GM18951 (cell line): ENCODE results near the gene SLC3A2.
"Not testable (repeated sequence)": the region's sequence is repeated elsewhere in the genome, so short reads cannot be mapped to it uniquely, and the experiment has no call there.

ENCODE experiments used
- POLR2A ChIP-seq: IDR thresholded peaks from 4 replicates; pipeline ENCODE4 v1.6.1; 2011; ENCODE audit warnings: mild to moderate bottlenecking; ENCODE audit not compliant: insufficient read length, insufficient read depth; ENCODE audit errors: extremely low read depth
- in situ Hi-C: fragments of 300-500 bp; cut with MboI; formaldehyde crosslinking; loops from one replicate; pipeline ENCODE4 v1.12.0; 2022; ENCODE audit warnings: low sequenced_read_pairs, mixed read lengths, inconsistent platforms; ENCODE audit not compliant: unreplicated experiment

Gene SLC3A2

GRCh38 chr11:62926680-62927455 lies 46.2 kb downstream of the SLC3A2 start:
- no peak for TF ChIP-seq POLR2A
- in situ Hi-C loops = no loop called here

- in situ Hi-C loops = no loop called here
- no peak for TF ChIP-seq POLR2A
Measured at GRCh38 chr11:62928011-62928410, 47.3 kb downstream of the SLC3A2 start.

- TF ChIP-seq POLR2A = no peak
- in situ Hi-C loops = no loop called here
Measured at GRCh38 chr11:62930157-62930556, 49.5 kb downstream of the SLC3A2 start.

GRCh38 chr11:62930666-62931065 lies 50.0 kb downstream of the SLC3A2 start:
- TF ChIP-seq POLR2A = no peak
- in situ Hi-C loops = no loop called here

GRCh38 chr11:62931499-62932278 lies 51.0 kb downstream of the SLC3A2 start:
- no peak for TF ChIP-seq POLR2A
- in situ Hi-C loops = no loop called here

GRCh38 chr11:62933285-62933684 lies 52.6 kb downstream of the SLC3A2 start:
- in situ Hi-C loops = no loop called here
- TF ChIP-seq POLR2A = no peak

- in situ Hi-C loops = no loop called here
- TF ChIP-seq POLR2A = no peak
Measured at GRCh38 chr11:62933750-62934495, 53.2 kb downstream of the SLC3A2 start.

GRCh38 chr11:62934496-62934785 lies 53.7 kb downstream of the SLC3A2 start:
- in situ Hi-C loops = no loop called here
- TF ChIP-seq POLR2A = no peak

- in situ Hi-C loops = not testable (repeated sequence)
Measured at GRCh38 chr11:62937528-62937927, 56.8 kb downstream of the SLC3A2 start.
